A549 (cell line): Measurements from ENCODE around the gene PRKAR1B. TPM values are rescaled to one million over a fixed set of nuclear protein-coding genes. Genes with fewer than 3 reads are reported as not detected.

Source experiments
- ATAC-seq, 2 experiments: fragments of 200-7000 bp in 1 of 2; fragments of >200 bp in 1 of 2; cut with Nextera tagmentation in 1 of 2; cut with Tn5 transposase in 1 of 2; 3 replicates each; pipeline versions ENCODE4 v1.8.0 to v1.9.1; 2018 to 2020; ENCODE audit warnings: mild to moderate bottlenecking in 1 of 2, moderate library complexity in 1 of 2
- CTCF ChIA-PET: fragments of 300-600 bp; sonication (Branson Sonifier 250); formaldehyde crosslinking; extraction: SDS; loops from one replicate; lab custom pipeline; 2021; ENCODE audit warnings: antibody characterized with exemption, inconsistent platforms; lab: Yijun Ruan, JAX
- POLR2A ChIA-PET: fragments of 350-600 bp; formaldehyde crosslinking; extraction: SDS; loops from one replicate; lab custom pipeline; 2021; ENCODE audit warnings: antibody characterized with exemption, inconsistent platforms; lab: Yijun Ruan, JAX
- DNase-seq, 2 experiments: peaks; one replicate each; pipeline versions ENCODE4 v3.0.0 to v3.0.0-alpha.2; 2011 to 2016; ENCODE audit warnings: low read depth in 1 of 2, low spot score in 1 of 2
- FAIRE-seq: peaks from 2 replicates; lab custom pipeline; 2011; peaks lifted over from hg19 to GRCh38; lab: Jason Lieb, UNC
- H3K27ac ChIP-seq, 2 experiments: fragments of >200 bp; sonication (Bioruptor Twin); formaldehyde crosslinking; 3 replicates each; pipeline ENCODE4 v1.5.1; 2016 to 2017
- H3K4me1 ChIP-seq: fragments of >200 bp; sonication (Bioruptor Twin); formaldehyde crosslinking; 3 replicates; pipeline ENCODE4 v1.6.1; 2016
- H3K4me2 ChIP-seq: fragments of >200 bp; sonication (Bioruptor Twin); formaldehyde crosslinking; 3 replicates; pipeline ENCODE4 v1.6.1; 2016
- H3K4me3 ChIP-seq: fragments of >200 bp; sonication (Bioruptor Twin); formaldehyde crosslinking; 3 replicates; pipeline ENCODE4 v1.5.1; 2016
- H3K9me3 ChIP-seq: fragments of >200 bp; sonication (Bioruptor Twin); formaldehyde crosslinking; 3 replicates; pipeline ENCODE4 v1.6.1; 2016
- ATOH8 ChIP-seq: fragments of 250-450 bp; sonication (Bioruptor Pico); IDR thresholded peaks from 2 replicates; pipeline ENCODE4 v1.5.0; 2020; ENCODE audit warnings: low read depth, mild to moderate bottlenecking, moderate library complexity
- BCL3 ChIP-seq: fragments of >200 bp; sonication (Bioruptor Twin); formaldehyde crosslinking; IDR thresholded peaks from 3 replicates; pipeline ENCODE4 v1.6.1; 2016
- BHLHE40 ChIP-seq: IDR thresholded peaks from 2 replicates; pipeline ENCODE4 v1.6.1; 2012; ENCODE audit warnings: low read depth, low read length, inconsistent platforms
- CBX8 ChIP-seq: fragments of 200-600 bp; sonication (generic); IDR thresholded peaks from 2 replicates; pipeline ENCODE4 v1.6.1; 2016
- EHMT2 ChIP-seq: fragments of 200-600 bp; sonication (generic); IDR thresholded peaks from 2 replicates; pipeline ENCODE4 v1.6.1; 2016; ENCODE audit warnings: antibody characterized with exemption, low read depth, mild to moderate bottlenecking, moderate library complexity
- ELK1 ChIP-seq: fragments of 150-350 bp; IDR thresholded peaks from 2 replicates; pipeline ENCODE4 v1.6.1; 2014; ENCODE audit warnings: low read depth, mild to moderate bottlenecking, low read length
- FOSL2 ChIP-seq, 2 experiments: fragments of 450-650 bp in 1 of 2; fragments of >200 bp in 1 of 2; sonication (Bioruptor Twin) in 1 of 2; formaldehyde crosslinking; IDR thresholded peaks; 2 replicates each; pipeline versions ENCODE4 v1.5.0 to v1.6.1; 2016 to 2020; ENCODE audit warnings: mild to moderate bottlenecking in 1 of 2, moderate library complexity in 1 of 2
- HDAC2 ChIP-seq: fragments of 200-600 bp; sonication (generic); IDR thresholded peaks from 2 replicates; pipeline ENCODE4 v1.6.1; 2016
- HEYL ChIP-seq: fragments of 250-450 bp; sonication (Bioruptor Pico); IDR thresholded peaks from 2 replicates; pipeline ENCODE4 v1.8.0; 2021; ENCODE audit warnings: mild to moderate bottlenecking, moderate library complexity
- HOXB5 ChIP-seq: fragments of 250-450 bp; sonication (Bioruptor Pico); IDR thresholded peaks from 2 replicates; pipeline ENCODE4 v1.5.0; 2020; ENCODE audit warnings: mild to moderate bottlenecking, moderate library complexity
- JUNB ChIP-seq: fragments of >200 bp; sonication (Bioruptor Twin); formaldehyde crosslinking; IDR thresholded peaks from 2 replicates; pipeline ENCODE4 v1.6.1; 2016
- KDM5A ChIP-seq: fragments of 200-600 bp; sonication (generic); IDR thresholded peaks from 2 replicates; pipeline ENCODE4 v1.6.1; 2016; ENCODE audit warnings: antibody characterized with exemption, mild to moderate bottlenecking
- MYC ChIP-seq: IDR thresholded peaks from 2 replicates; pipeline ENCODE4 v1.6.1; 2012; ENCODE audit warnings: mild to moderate bottlenecking, inconsistent platforms, low read length, improper control_type of control experiment, borderline replicate concordance
- NR3C1 ChIP-seq: fragments of >200 bp; sonication (Bioruptor Twin); formaldehyde crosslinking; IDR thresholded peaks from 3 replicates; pipeline ENCODE4 v1.6.1; 2017
- PHF8 ChIP-seq: fragments of 200-600 bp; sonication (generic); IDR thresholded peaks from 2 replicates; pipeline ENCODE4 v1.6.1; 2016; ENCODE audit warnings: low read depth, mild to moderate bottlenecking, antibody characterized with exemption, moderate library complexity, borderline replicate concordance
- RAD21 ChIP-seq, 2 experiments: fragments of >200 bp in 1 of 2; sonication (Bioruptor Twin) in 1 of 2; formaldehyde crosslinking in 1 of 2; IDR thresholded peaks in 1 of 2; conservative IDR thresholded peaks in 1 of 2; 2 replicates in 1 of 2; 3 replicates in 1 of 2; pipeline ENCODE4 v1.6.1; 2012 to 2018; ENCODE audit warnings: inconsistent platforms in 1 of 2
- RFX5 ChIP-seq: fragments of 450-650 bp; IDR thresholded peaks from 2 replicates; pipeline ENCODE4 v1.7.1; 2014; ENCODE audit warnings: antibody characterized with exemption, mild to moderate bottlenecking, moderate library complexity
- RNF2 ChIP-seq: fragments of 200-600 bp; sonication (generic); IDR thresholded peaks from 2 replicates; pipeline ENCODE4 v1.6.1; 2016; ENCODE audit warnings: low read depth, mild to moderate bottlenecking, antibody characterized with exemption, moderate library complexity, borderline replicate concordance
- SMC3 ChIP-seq: fragments of >200 bp; sonication (Bioruptor Twin); formaldehyde crosslinking; IDR thresholded peaks from 3 replicates; pipeline ENCODE4 v1.6.1; 2018; ENCODE audit warnings: inconsistent platforms
- TP53 ChIP-seq: fragments of 250-450 bp; sonication (Bioruptor Pico); IDR thresholded peaks from 2 replicates; pipeline ENCODE4 v1.5.0; 2021; ENCODE audit warnings: mild to moderate bottlenecking, moderate library complexity
- ZC3H11A ChIP-seq: fragments of 450-650 bp; IDR thresholded peaks from 2 replicates; pipeline ENCODE4 v1.6.1; 2014; ENCODE audit warnings: antibody characterized with exemption, mild to moderate bottlenecking
- ZNF302 ChIP-seq: fragments of 250-450 bp; sonication (Bioruptor Pico); IDR thresholded peaks from 2 replicates; pipeline ENCODE4 v1.9.0; 2021; ENCODE audit warnings: inconsistent platforms, mild to moderate bottlenecking, moderate library complexity
- ZSCAN20 ChIP-seq: fragments of 250-450 bp; sonication (Bioruptor Pico); IDR thresholded peaks from 2 replicates; pipeline ENCODE4 v1.8.0; 2022; ENCODE audit warnings: mild to moderate bottlenecking, moderate library complexity
- WGBS: methylation state at CpG from one replicate; pipeline ENCODE4 v1.1.6; 2017; ENCODE audit errors: missing lambda C conversion rate; 5-methylcytosine and 5-hydroxymethylcytosine counted together
- polyA plus RNA-seq, 4 experiments: library from polyadenylated mRNA; depleted of rRNA in 3 of 4; stranded (reverse); fragments of >200 nt; fragmentation: RNase III in 1 of 4; extraction: RNeasy Plus Mini Kit Qiagen cat#74134 plus additional on column Dnase treatment in 1 of 4; gene quantifications; 2 replicates in 3 of 4; 3 replicates in 1 of 4; pipeline ENCODE4 v1.2.3, GENCODE V29; 2011 to 2017
- TF ChIP-seq, protein P1 (sequence below): fragments of >200 bp; sonication (Bioruptor Twin); formaldehyde crosslinking; IDR thresholded peaks from 2 replicates; pipeline ENCODE4 v1.6.1; 2016

Gene PRKAR1B
- polyA plus RNA-seq, 2 of the 4 experiments (the other 2 are of a cell fraction), result 10.1 to 33.7 TPM

DNA sequence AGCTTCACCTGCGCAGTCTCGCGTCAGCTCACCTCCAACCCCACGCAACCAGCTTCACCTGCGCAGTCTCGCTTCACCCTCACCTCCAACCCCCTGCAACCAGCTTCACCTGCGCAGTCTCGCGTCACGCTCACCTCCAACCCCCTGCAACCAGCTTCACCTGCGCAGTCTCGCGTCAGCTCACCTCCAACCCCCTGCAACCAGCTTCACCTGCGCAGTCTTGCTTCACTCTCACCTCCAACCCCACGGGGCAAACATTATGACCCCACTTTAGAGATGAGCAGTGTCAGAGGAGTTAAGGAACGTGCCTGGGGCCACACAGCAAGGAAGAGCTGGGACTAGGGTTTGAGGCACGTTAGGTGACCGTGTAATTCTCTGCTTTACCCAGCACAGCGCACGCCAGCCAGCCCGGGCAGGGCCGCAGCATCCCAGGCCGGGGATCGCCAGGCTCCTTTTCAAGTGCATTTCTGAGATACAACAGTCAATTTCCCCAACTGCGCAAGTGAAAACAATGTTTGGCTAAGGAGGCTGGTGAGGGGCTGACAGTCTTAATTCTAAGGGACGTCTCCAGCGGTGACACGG, 184.9 kb downstream of the PRKAR1B start:
- peak overlapping the region; percentile 40 for H3K4me2 ChIP-seq
- no peak for ATAC-seq
- H3K27ac ChIP-seq, result peak overlapping the region; percentile 79 to 96
- WGBS, result 86% methylated on average over 28 of the region's 28 CpGs
- CTCF ChIA-PET, result interaction anchor here (1.5 to 2.8 kb wide), 3 partner anchors 9 to 221 kb away, joined by 4 to 11 read pairs (median 5); partner anchors contain the start of gene PDGFA
- DNase-seq, result no peak
- no peak overlapping the region for H3K4me3 ChIP-seq
- TF ChIP-seq RNF2 (no peak), TP53 (no peak), NR3C1 (no peak)
- TF ChIP-seq, all 56 proteins: peak for 0
- POLR2A ChIA-PET, result interaction anchor here (3.4 kb wide), 1 partner anchor 23 kb away, joined by 16 read pairs; the partner anchor contains the start of gene PDGFA
- no peak for FAIRE-seq
- Histone ChIP-seq H3K9me3 (no peaks in the 10 kb centered on the region; the same call in 2 of the 3 replicates), H3K4me1 (peaks cover 56% of the 10 kb centered on the region)

DNA sequence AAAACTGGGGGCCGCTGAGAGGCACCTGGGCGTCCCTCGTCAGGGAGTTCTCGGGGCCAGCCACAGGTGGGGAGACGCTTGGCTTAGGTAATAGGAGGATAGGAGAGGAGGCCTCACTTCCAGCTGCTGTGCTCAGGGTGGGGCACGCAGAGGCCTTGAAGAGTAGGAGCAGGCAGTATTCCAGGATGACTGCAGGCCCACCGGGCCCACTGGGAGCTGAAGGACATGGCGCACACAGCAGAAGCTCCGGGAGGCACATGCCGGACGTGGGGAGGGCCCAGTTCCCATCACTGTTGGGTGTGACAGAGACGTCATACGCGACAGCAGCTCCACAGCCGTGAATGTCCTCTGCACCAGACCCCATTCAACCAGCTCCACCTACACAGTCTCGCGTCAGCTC, 185.4 kb downstream of the PRKAR1B start:
- DNase-seq (no peak), ATAC-seq (no peak), FAIRE-seq (no peak)
- H3K4me1 ChIP-seq, result peaks cover 56% of the 10 kb centered on the region
- POLR2A ChIA-PET, result interaction anchor here (3.4 kb wide), 1 partner anchor 22 kb away, joined by 16 read pairs; the partner anchor contains the start of gene PDGFA
- H3K4me2 ChIP-seq, result no peak overlapping the region; the same call in 2 of the 3 replicates
- no peak for TF ChIP-seq BCL3
- TF ChIP-seq RFX5, result no peak
- TF ChIP-seq, protein P1, sequence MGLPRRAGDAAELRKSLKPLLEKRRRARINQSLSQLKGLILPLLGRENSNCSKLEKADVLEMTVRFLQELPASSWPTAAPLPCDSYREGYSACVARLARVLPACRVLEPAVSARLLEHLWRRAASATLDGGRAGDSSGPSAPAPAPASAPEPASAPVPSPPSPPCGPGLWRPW, result no peak
- no peak for TF ChIP-seq JUNB
- TF ChIP-seq BHLHE40, result no peak
- TF ChIP-seq FOSL2 (IDR thresholded peaks at IDR 0.05), result no peak
- no peak for TF ChIP-seq FOSL2 (CRISPR knock-in tag; IDR thresholded peaks at IDR 0.05)
- TF ChIP-seq HOXB5 (CRISPR knock-in tag), result no peak
- no peak for TF ChIP-seq RAD21 (conservative IDR thresholded peaks at IDR 0.05 in 1 of 2, IDR thresholded peaks at IDR 0.05 in 1 of 2)
- TF ChIP-seq HEYL (CRISPR knock-in tag), result no peak
- TF ChIP-seq PHF8, result no peak
- TF ChIP-seq, all 56 proteins: peak for 0
- CTCF ChIA-PET, result interaction anchor here (1.5 to 2.8 kb wide), 2 partner anchors 22 to 220 kb away, joined by 4 to 11 read pairs; partner anchors contain the start of gene PDGFA
- Histone ChIP-seq H3K9me3 (no peaks in the 10 kb centered on the region; the same call in 2 of the 3 replicates), H3K27ac (peak overlapping the region; percentile 79 to 96; a peak in 5 of 6 replicates), H3K4me3 (no peak overlapping the region)
- WGBS, result 96% methylated on average over 17 of the region's 17 CpGs

DNA sequence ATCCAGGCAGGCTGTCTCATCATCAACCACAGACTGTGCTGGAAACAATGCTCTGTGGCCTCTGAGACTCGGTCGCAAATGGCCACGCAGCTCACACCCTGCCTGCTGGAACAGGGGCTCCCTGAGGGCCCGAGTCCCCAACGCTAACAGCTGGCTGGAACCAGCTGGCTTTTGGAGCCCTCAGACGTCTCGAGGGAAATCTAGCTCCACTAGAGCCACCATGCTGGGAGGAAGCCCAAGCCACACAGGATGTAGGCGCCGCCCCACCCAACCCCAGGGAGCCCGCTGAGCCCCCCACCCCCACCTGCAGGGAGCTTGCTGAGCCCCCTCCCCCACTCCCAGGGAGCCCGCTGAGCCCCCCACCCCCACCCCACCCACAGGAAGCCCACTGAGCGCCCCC, 186.1 kb downstream of the PRKAR1B start:
- DNase-seq (no peak), ATAC-seq (no peak)
- POLR2A ChIA-PET, result interaction anchor here (3.4 kb wide), 1 partner anchor 22 kb away, joined by 16 read pairs; the partner anchor contains the start of gene PDGFA
- peak overlapping the region; percentile 90 to 96; a peak in 5 of 6 replicates for H3K27ac ChIP-seq
- H3K4me3 ChIP-seq, result no peak overlapping the region
- CTCF ChIA-PET, result interaction anchor here (1.2 kb wide), 1 partner anchor 208 kb away, joined by 3 read pairs; no protein-coding TSS in a partner anchor
- no peak for TF ChIP-seq EHMT2
- TF ChIP-seq ATOH8 (CRISPR knock-in tag), result no peak
- no peak for TF ChIP-seq CBX8
- TF ChIP-seq ZC3H11A, result no peak
- TF ChIP-seq MYC, result no peak
- no peak for TF ChIP-seq KDM5A
- no peak for TF ChIP-seq ZSCAN20 (CRISPR knock-in tag)
- no peak for TF ChIP-seq ELK1
- no peak for TF ChIP-seq SMC3
- no peak for TF ChIP-seq HDAC2
- TF ChIP-seq ZNF302 (CRISPR knock-in tag), result no peak
- TF ChIP-seq, all 56 proteins: peak for 0
- 94% methylated on average over 7 of the region's 12 CpGs for WGBS
- H3K4me2 ChIP-seq, result no peak overlapping the region
- H3K9me3 ChIP-seq, result no peaks in the 10 kb centered on the region; the same call in 2 of the 3 replicates
- peaks cover 56% of the 10 kb centered on the region for H3K4me1 ChIP-seq
- no peak for FAIRE-seq
